Measurements from ENCODE around the gene DZIP1. TPM values are rescaled to one million over a fixed set of nuclear protein-coding genes. Genes with fewer than 3 reads are reported as not detected.

DZIP1 gene
- total RNA-seq, 1 experiment from 2014 or later: 31.0 TPM

- TF ChIP-seq FOXP4 (CRISPR knock-in tag; IDR thresholded peaks at IDR 0.05) (no peak), RORB (CRISPR knock-in tag; IDR thresholded peaks at IDR 0.05) (no peak), PRDM15 (CRISPR knock-in tag; IDR thresholded peaks at IDR 0.05) (no peak), IRF1 (CRISPR knock-in tag; IDR thresholded peaks at IDR 0.05) (no peak), ZNF232 (CRISPR knock-in tag; IDR thresholded peaks at IDR 0.05) (no peak), AFF4 (CRISPR knock-in tag; IDR thresholded peaks at IDR 0.05; ENCODE audit: borderline replicate concordance) (no peak), AR (CRISPR knock-in tag; IDR thresholded peaks at IDR 0.05) (no peak), MLX (CRISPR knock-in tag; IDR thresholded peaks at IDR 0.05) (no peak), ZNF671 (CRISPR knock-in tag; IDR thresholded peaks at IDR 0.05) (no peak), FOXP1 (CRISPR knock-in tag; IDR thresholded peaks at IDR 0.05; ENCODE audit: borderline replicate concordance) (no peak)
These were observed 100.2 kb downstream of the DZIP1 start (continued) for GRCh38 chr13:95544293-95544692.

GRCh38 chr13:95541911-95542474, 102.5 kb downstream of the DZIP1 start:
- H3K27me3 Mint-ChIP-seq (ENCODE audit: low read depth): no peaks in the 10 kb centered on the region
- H3K36me3 Mint-ChIP-seq: no peaks in the 10 kb centered on the region
- H3K4me1 Mint-ChIP-seq: peaks cover 20% of the 10 kb centered on the region
- CTCF ChIA-PET: interaction anchor here (1.0 to 1.7 kb wide), 2 partner anchors 10 to 138 kb away, joined by 4 to 11 read pairs; partner anchors contain the start of gene CLDN10
- no peak overlapping the region for H3K27ac Mint-ChIP-seq
- H3K9me3 Mint-ChIP-seq: no peaks in the 10 kb centered on the region
- H3K4me3 Mint-ChIP-seq: no peak overlapping the region
- ATAC-seq (no peak), DNase-seq (ENCODE audit: low spot score) (no peak)
- POLR2A ChIA-PET: no interaction called here
- TF ChIP-seq ZNF232 (CRISPR knock-in tag; IDR thresholded peaks at IDR 0.05) (no peak), ZBTB43 (CRISPR knock-in tag; IDR thresholded peaks at IDR 0.05) (no peak), USF2 (CRISPR knock-in tag; IDR thresholded peaks at IDR 0.05) (peak; percentile 12; the same call in 1 of the 2 replicates), NR3C1 (CRISPR knock-in tag; conservative IDR thresholded peaks at IDR 0.05; ENCODE audit: low read depth) (no peak), AFF4 (CRISPR knock-in tag; IDR thresholded peaks at IDR 0.05; ENCODE audit: borderline replicate concordance) (no peak)
